GM12874 (cell line): Measurements from ENCODE around the gene KRTAP12-4.

Source experiments
- TF ChIP-seq, protein P1 (sequence below): IDR thresholded peaks from 2 replicates; pipeline ENCODE4 v1.5.1; 2011; ENCODE audit warnings: low read depth, mild to moderate bottlenecking, control low read depth, low read length, moderate library complexity; ENCODE audit not compliant: insufficient read depth

The KRTAP12-4 gene

DNA sequence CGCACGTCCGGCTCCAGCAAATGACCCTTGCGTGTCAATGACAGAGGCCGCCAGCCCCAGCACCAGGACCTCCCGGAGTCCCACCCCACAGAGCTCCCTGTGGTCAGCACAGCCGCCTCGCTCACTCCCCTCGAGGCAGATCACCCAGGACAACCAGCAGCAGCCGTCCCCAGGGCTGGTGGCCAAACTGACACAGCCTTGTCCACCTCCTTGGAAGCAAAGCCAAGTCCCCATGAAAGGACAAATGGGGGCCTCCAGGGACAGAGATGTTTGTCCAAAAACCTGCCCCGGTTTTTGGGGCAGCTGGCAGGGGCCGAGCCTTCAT lies 15.2 kb downstream of the KRTAP12-4 start:
- TF ChIP-seq, protein P1, sequence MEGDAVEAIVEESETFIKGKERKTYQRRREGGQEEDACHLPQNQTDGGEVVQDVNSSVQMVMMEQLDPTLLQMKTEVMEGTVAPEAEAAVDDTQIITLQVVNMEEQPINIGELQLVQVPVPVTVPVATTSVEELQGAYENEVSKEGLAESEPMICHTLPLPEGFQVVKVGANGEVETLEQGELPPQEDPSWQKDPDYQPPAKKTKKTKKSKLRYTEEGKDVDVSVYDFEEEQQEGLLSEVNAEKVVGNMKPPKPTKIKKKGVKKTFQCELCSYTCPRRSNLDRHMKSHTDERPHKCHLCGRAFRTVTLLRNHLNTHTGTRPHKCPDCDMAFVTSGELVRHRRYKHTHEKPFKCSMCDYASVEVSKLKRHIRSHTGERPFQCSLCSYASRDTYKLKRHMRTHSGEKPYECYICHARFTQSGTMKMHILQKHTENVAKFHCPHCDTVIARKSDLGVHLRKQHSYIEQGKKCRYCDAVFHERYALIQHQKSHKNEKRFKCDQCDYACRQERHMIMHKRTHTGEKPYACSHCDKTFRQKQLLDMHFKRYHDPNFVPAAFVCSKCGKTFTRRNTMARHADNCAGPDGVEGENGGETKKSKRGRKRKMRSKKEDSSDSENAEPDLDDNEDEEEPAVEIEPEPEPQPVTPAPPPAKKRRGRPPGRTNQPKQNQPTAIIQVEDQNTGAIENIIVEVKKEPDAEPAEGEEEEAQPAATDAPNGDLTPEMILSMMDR, result no peak

DNA sequence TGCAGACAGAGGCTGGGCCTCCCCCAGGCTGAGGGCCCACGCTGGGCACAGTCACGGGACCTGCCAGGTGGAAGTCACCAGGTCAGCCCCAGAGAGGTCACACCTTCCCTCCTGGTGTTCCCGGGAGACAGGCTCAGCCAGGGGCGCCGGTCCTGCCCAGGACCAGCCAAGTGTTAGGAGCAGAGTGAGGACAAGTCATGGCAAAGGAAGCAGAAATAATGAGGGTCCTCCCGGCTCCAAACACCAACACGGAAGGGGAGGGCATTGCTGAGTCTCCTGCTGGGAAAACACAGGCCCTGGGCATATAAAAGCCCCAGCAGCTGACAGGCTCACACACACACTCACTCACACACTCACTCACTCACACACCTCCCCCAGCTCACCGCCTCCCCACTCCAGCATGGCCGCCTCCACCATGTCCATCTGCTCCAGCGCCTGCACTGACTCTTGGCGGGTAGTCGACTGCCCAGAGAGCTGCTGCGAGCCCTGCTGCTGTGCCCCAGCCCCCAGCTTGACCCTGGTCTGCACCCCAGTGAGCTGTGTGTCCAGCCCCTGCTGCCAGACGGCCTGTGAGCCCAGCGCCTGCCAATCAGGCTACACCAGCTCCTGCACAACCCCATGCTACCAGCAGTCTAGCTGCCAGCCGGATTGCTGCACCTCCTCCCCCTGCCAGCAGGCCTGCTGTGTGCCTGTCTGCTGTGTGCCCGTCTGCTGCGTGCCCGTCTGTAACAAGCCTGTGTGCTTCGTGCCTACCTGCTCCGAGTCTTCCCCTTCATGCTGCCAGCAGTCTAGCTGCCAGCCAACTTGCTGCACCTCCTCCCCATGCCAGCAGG lies 17.2 kb downstream of the KRTAP12-4 start, which contains the start of gene KRTAP10-10:
KRTAP10-10 (plus strand) TSS at position 339 of the 833 bp plus-strand sequence; CDS start at position 401, 62 bp downstream.
- TF ChIP-seq, protein P1, result no peak

DNA sequence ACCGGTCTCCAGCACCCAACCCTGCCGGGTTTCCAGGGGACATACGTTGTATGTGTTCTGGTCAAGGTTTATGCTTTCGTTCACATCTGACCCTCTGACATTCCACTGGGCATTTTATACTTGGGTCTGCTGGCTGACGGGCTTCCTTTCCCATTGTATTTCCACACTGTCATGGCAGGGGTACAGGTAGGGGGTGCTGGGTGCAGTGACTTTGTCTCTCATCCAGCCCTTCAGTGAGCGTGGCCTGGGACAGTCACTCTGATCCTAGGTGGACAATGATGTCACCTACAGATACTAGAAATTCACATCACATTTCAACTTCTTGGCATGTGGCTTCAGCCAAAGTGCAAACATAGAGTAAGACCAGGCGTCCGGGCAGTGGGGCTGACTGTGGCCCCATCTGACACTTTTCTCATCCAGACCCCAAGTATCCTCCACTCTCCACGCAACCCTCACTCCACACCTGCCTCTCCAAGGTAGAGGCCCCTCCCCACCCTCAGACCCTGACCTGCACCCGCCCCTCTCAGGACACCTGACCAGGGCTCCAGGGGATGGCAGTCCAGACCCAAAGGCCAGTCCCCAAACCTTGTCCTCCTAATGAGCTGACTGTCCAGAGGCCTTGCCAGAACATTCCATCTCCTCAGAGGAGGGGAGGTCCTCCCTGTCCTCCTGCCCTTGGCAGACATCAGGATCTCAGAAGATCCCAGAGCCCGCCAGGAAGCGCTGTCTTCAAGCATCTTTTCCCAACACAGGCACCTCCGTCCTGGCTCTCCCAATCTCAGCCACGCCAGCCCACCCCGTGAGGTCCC lies 18.0 kb downstream of the KRTAP12-4 start:
- TF ChIP-seq, protein P1, result no peak

DNA sequence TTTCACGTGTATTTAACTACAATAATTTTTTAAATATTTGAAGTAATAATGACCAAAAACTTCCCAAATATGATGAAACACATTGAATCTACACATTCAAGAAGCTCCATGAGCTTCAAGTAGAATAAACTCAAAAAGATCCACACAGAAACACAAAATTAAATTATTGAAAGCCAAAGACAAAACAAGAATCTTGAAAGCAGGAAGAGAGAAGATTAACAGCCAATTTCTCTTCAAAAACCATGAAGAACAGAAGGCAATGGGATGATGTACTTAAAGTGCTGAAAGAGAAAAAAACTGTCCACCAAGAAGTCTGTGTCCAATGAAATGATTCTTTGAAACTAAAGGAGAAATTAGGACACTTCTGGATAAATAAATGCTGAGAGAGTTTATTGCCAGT lies 22.4 kb downstream of the KRTAP12-4 start:
- TF ChIP-seq, protein P1, result no peak

DNA sequence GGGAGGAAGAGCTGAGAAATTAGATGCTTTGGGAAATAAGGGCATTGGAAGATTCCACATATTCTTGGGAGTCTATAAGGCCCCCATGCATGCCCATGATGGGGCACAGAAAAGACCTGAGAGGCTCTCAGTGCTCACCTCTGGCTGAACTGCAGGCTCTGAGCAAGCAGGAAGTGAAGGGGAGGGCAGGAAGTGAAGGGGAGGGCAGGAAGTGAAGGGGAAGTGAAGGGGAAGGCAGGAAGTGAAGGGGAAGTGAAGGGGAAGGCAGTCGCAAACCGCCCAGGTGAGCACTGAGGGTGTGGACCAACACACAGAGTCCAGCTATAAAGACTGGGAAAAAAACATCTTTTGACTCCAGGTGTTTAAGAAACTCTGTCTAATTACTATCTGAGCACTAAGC lies 24.0 kb downstream of the KRTAP12-4 start:
- TF ChIP-seq, protein P1, result no peak

DNA sequence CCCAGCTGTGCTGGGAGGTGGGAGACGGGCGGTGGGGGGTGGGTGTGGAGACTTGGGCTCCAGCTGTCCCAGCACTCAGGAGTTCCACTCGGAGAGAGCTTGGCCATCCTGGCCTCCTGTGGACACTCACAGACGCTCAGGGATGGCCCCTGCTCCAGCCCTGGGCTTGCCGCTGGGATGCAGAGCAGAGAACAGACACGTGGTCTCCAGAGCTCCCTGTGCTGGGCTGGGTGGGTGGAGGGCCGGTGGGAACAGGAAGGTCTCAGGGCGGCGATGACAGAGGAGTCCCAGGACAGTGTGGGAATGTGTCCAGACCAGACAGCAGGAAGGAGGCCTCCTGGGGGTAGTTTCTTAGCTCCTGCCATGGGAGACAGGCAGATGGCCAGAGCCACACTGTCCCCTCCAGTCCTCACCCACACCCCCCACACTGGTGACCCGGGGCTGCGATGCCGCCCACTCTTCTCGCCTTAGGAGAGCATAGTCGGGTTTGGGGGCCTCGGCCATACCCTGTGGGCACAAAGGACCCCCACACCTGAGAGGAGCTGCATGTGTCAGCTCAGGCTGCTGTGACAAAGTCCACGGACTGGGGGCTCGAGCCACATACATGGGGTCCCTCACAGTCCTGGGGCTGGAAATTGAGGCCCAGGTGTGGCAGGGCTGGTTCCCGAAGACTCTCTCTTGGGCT lies 25.6 kb downstream of the KRTAP12-4 start:
- TF ChIP-seq, protein P1, result no peak

DNA sequence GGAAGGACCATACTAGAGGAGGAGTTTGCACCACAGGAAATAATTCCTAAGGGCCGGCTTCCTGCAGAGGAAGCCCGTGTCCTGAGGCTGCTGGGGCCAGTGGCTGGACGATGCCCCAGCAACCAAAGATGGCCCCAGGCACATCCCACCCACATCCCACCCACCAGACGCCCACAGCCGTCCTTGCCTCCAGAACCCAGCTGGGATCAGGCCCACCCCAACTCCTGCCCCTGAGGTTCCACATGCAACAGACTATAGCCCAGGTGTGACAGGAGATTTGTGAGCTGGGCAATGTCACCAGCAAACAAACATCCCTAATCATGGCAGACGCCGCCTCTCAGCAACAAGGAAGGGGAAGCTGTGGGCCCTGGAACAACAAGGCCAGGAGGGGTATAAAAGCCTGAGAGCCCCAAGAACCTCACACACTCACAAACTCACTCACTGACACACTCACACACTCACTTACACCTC lies 27.8 kb downstream of the KRTAP12-4 start, which contains the start of gene KRTAP10-9:
KRTAP10-9 (plus strand) TSS at position 421 of the 471 bp plus-strand sequence. CDS start 79 bp downstream, outside the sequence.
- TF ChIP-seq, protein P1, result no peak
